HG03135 (cell line): Measurements from ENCODE around the gene PNPLA8.
"Not testable (repeated sequence)": the region's sequence is repeated elsewhere in the genome, so short reads cannot be mapped to it uniquely, and the experiment has no call there.

Experiments
- ATAC-seq: cut with Tn5 transposase; IDR thresholded peaks from one replicate; pipeline ENCODE4 v1.9.1; 2021; ENCODE audit warnings: mild to moderate bottlenecking, moderate library complexity; ENCODE audit not compliant: unreplicated experiment

PNPLA8 gene

GRCh38 chr7:108525985-108526767 lies at the start of gene PNPLA8:
TSS of gene PNPLA8 (minus strand) at chr7:108526135. CDS start at chr7:108515491, 10,644 bp downstream.
- ATAC-seq, result peak; percentile 97

DNA sequence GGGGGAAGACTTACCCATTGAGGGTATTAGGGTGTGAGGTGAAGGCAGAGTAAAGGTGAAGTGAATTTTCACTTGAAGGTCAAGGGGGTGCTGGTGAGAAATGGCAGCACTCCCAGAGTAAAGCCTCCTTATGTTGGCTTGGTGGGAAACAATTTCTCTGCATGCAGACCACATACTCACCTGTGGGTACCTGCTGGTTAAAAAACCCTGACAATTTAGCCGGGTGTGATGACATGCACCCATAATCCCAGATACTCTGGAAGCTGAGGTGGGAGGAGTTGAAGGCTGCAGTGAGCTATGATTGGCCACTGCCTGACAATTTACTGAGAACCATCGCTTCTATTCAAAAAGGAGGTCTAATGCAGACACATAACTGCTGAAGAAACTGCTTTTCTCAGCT lies 49.2 kb upstream of the PNPLA8 start:
- ATAC-seq, result no peak

DNA sequence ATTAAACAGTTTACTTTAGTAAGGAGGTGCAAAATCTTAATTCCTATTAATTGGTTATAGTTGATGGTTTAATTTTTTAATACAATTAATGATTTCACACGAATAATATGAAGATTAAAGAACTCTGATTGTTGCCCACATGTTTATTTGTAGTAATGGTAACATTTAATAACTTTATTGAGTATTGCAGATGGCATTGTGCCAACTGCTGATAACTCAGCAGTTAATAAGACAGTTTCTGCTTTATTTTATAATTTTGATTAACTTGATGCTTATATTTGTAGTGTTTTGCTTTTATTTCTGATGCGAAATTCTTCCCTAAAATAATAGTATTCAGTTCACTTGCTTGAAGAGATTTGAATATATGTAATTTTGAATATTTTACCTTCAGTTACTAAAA lies 46.5 kb upstream of the PNPLA8 start:
- ATAC-seq, result no peak

DNA sequence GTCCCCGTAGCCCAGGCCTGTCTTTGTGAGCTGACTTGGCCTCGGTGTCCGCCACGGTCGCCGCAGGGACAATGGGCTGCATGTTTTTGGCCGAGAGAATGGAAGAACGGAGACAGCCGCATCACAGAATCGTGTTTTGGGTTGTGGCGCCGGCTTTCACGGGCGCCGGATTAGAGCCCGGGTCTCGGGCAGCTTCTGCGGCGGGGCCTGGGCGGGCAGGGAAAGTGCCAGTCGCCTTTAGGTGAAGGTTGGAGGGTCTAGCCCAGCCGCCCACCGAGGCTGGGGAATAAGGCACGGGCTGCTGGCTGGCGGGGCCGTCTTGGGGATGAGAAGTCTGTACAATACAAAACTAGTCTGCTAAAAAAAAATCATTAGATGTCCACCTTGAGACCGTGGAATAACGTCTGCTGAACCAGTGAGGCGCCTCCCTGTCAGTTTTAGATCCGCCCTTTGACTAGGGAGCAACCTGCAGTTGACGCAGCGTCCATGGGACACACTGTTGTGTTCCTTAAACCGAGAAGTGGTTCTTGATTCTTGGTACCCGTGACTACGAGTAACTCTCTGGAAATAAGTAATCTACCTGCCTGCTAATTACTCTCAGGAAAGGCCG lies 44.3 kb upstream of the PNPLA8 start:
- peak; percentile 18 for ATAC-seq

- ATAC-seq, result peak; percentile 96
These were observed 43.6 kb upstream of the PNPLA8 start, which contains the start of the genes DNAJB9 and THAP5 for GRCh38 chr7:108569381-108570145. TSS of gene DNAJB9 (plus strand) at chr7:108569874. CDS start at chr7:108571727, 1,853 bp downstream. TSS of gene THAP5 (minus strand) at chr7:108569706. CDS start at chr7:108569569, 137 bp downstream.

DNA sequence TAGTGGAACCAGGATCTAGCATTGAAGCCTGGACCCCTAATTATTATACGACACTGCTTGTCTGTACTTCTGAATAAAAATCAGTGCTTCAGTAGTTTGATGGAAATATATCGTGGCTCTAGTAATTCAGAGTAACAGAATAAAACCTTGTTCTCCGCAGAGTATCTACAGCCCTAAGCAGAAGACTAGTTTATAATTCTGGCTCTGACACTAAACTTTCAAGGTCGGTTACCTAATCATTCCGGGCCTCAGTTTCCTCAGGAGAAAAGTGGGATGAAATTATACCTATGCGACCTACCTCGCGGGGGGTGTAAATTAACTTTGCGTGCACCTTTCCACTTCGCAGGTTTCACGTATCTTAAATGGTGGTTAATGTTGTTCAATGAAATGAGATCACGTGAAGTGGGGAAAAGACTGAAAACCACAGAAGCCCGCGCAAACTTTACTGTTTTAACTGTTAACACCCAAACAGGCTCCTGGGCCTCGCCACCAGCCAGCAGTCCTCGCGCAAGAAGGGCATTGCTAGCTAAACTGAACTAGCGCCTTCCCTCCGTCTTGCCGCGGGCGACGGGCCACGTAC lies 43.0 kb upstream of the PNPLA8 start:
- no peak for ATAC-seq

DNA sequence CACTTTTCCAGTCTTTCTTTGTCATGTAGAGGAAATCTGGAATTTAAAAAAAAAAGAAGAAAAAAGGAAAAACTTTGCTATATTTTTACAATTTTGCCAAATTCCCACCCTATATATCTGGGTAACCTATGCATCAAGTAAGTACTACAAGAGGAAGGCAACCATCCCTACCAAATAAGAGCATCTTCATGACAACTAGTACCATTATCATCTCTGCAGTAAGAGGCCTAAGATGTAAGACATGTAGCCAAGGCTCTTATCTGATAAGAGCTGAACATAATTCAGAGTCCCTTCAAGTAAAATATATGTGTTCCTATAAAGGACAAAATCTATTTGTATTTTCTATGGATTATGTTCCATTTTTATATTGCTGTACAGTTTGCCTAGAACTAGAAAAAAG lies 40.1 kb upstream of the PNPLA8 start:
- ATAC-seq, result no peak

DNA sequence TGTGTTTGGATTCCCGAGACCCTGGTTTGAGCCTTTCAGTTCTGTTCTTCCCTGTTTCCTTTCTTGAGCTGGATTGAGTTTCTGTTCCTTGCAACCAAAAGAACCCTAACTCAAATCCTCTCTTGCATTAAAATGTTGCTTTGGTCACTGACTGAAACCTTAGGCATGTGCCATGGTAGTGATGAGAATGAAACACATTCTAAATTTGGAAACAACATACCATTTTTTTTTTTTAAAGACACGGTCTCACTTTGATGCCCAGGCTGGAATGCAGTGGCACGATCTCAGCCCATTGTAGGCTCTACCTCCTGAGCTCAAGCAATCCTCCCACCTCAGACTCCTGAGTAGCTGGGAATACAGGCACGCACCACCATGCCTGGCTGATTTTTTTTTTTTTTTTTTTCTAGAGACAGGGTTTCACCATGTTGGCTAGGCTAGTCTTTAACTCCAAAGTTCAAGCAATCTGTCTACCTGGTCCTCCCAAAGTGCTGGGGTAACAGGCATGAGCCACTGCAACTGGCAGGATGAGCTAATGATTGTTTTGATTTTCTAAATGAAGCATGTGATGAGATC lies 35.2 kb upstream of the PNPLA8 start:
- ATAC-seq, result no peak

DNA sequence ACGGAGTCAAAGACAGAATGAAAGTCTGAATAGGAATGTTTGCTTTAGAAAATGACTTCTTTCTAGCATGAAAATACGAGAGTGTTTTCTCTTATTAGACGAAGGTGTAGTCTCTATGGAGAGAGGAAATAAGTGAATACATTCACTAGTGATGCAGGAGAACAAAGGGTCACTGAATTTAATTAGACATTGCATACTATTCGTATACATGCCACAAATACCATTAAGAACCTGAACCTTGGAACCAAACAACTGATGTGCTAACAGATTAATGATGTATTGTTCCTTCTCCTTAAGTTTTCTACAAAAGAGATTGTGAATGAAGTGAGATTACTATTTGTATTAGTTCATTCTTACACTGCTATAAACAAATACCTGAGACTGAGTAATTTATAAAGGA lies 33.3 kb upstream of the PNPLA8 start:
- ATAC-seq, result no peak

- no peak for ATAC-seq
These were observed 31.7 kb upstream of the PNPLA8 start for GRCh38 chr7:108557617-108558016.

DNA sequence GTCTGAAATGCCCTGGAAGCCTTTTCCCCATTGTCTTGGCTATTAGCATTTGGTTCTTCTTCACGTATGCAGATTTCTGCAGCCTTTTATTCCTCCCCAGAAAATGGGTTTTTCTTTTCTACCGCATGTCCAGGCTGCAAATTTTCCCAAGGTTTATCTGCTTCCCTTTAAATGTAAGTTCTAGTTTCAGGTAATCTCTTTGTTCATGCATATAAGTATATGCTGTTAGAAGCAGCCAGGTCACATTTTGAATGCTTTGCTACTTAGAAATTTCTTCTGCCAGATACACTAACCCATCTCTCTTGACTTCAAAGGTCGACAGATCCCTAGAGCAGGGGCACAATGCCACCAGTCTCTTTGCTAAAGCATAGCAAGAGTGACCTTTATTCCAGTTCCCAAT lies 31.3 kb upstream of the PNPLA8 start:
- no peak for ATAC-seq

DNA sequence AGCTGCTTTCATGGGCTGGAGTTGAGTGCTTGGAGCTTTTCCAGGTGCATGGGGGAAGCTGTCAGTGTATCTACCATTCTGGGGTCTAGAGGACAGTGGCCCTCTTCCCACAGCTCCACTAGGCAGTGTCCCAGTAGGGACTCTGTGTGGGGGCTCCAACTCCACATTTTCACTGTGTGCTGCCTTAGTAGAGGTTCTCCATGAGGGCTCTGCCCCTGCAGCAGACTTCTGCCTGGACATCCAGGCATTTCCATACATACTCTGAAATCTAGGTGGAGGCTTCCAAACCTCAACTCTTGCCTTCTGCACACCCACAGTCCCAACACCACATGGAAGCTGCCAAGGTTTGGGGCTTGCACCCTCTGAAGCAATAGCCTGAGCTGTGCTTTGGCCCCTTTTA lies 30.7 kb upstream of the PNPLA8 start:
- not testable (repeated sequence) for ATAC-seq

GRCh38 chr7:108548141-108548896 lies 22.4 kb upstream of the PNPLA8 start:
- not testable (repeated sequence) for ATAC-seq

DNA sequence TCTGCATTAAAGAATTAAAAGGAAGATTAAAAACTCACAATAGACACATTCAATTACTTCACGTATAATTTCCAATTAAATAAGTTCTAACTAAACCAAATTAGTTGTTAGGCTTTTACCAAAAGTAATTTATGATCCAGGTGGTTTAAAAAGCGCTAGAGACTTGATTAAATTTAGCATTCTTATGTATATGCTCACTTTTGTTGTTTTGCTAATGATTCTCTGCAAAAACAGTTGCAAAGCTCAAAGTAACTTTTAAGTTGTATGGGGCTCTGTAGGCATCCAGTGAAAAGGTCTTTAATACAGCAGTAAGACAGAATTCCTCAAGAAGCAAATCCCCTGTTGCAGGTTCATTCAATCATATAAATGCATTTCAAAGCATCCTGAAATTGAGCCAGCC lies 15.5 kb upstream of the PNPLA8 start:
- ATAC-seq, result no peak

GRCh38 chr7:108538685-108539084 lies 12.8 kb upstream of the PNPLA8 start:
- not testable (repeated sequence) for ATAC-seq

- ATAC-seq, result not testable (repeated sequence)
These were observed 12.3 kb upstream of the PNPLA8 start for GRCh38 chr7:108538236-108538635.

- ATAC-seq, result no peak
These were observed 11.3 kb upstream of the PNPLA8 start for GRCh38 chr7:108537229-108537628.

DNA sequence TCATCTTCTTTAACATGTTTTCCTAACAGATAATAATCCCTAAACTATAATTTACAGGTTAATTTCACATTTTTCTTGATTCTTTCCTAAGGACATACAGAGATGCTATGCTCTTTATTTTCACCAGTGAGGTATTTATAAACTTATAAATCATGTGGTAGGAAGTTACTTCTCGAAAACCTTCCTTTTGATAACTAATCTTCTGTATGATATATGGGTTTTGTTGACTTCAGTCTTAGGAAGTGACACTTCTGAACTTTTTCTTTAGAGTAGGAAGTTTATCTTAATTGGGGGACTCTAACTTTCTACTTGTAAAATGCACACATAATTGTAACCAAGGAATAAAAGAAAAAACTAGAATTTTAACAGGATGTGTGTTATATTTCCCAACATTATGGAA lies 9.8 kb upstream of the PNPLA8 start:
- no peak for ATAC-seq

GRCh38 chr7:108535257-108535656 lies 9.3 kb upstream of the PNPLA8 start:
- no peak for ATAC-seq

DNA sequence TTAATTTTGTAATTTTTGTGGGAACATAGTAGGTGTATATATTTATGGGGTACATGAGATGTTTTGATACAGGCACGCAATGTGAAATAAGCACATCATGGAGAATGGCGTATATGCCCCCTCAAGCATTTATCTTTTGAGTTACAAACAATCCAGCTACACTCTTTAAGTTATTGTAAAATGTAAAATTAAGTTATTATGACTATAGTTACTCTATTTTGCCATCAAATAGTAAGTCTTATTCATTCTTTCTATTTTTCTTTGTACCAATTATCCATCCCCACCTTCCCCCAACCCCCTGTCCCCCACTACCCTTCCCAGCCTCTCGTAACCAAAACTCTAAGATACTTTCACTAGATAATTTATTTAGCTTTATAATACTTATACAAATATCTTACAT lies 7.8 kb upstream of the PNPLA8 start:
- ATAC-seq, result no peak
